Vagina (tissue), 2 donors: ENCODE results near the gene ATP6V1E1. TPM values are rescaled to one million over a fixed set of nuclear protein-coding genes. Genes with fewer than 3 reads are reported as not detected.

Experiments
- DNase-seq, 2 donors: peaks; one replicate each; pipeline ENCODE4 v3.0.0-alpha.2; 2017; ENCODE audit errors: extremely low spot score in 2 of 2
- H3K27ac ChIP-seq: fragments of 200-600 bp; sonication (generic); one replicate; pipeline ENCODE4 v1.5.1; 2019
- H3K27me3 ChIP-seq: fragments of 200-600 bp; sonication (generic); one replicate; pipeline ENCODE4 v1.5.1; 2019
- H3K36me3 ChIP-seq, 2 donors: fragments of 200-600 bp; sonication (generic); one replicate each; pipeline ENCODE4 v1.5.1; 2017 to 2019
- H3K4me1 ChIP-seq: fragments of 200-600 bp; sonication (generic); one replicate; pipeline ENCODE4 v1.5.1; 2019
- H3K4me3 ChIP-seq, 2 donors: fragments of 200-600 bp; sonication (generic); 1 replicate in 1 of 2; 2 replicates in 1 of 2; pipeline ENCODE4 v1.5.1; 2016 to 2019
- H3K9me3 ChIP-seq: fragments of 200-600 bp; sonication (generic); one replicate; pipeline ENCODE4 v1.5.1; 2019
- CTCF ChIP-seq, 3 experiments: fragments of 450-650 bp in 2 of 3; fragments of 200-600 bp in 1 of 3; sonication (generic) in 1 of 3; IDR thresholded peaks; one replicate each; pipeline ENCODE4 v1.5.1; 2017 to 2019; ENCODE audit warnings: antibody characterized with exemption in 3 of 3, mild to moderate bottlenecking in 2 of 3, moderate library complexity in 2 of 3
- POLR2A ChIP-seq, 2 donors: fragments of 450-650 bp; IDR thresholded peaks; one replicate each; pipeline ENCODE4 v1.6.1; 2017; ENCODE audit warnings: antibody characterized with exemption in 2 of 2, mild to moderate bottlenecking in 2 of 2, moderate library complexity in 2 of 2
- POLR2AphosphoS5 ChIP-seq, 2 donors: sonication (generic); formaldehyde crosslinking; IDR thresholded peaks; one replicate each; pipeline ENCODE4 v1.9.0; 2017; ENCODE audit warnings: antibody characterized with exemption in 2 of 2, mild to moderate bottlenecking in 2 of 2, low read depth in 1 of 2; ENCODE audit not compliant: insufficient read depth in 1 of 2
- intact Hi-C: fragments of 100-400 bp; cut with DNase I; formaldehyde crosslinking; loops from one replicate; pipeline ENCODE4 v1.15.1; 2023
- total RNA-seq: library from RNA; depleted of rRNA; stranded (reverse); fragments of >200 nt; gene quantifications from one replicate; pipeline ENCODE4 v1.2.3, GENCODE V29; 2016

Gene ATP6V1E1
- total RNA-seq, 1 donor from 2014 or later, result 88.9 TPM

GRCh38 chr22:17596226-17596625 is 32.3 kb downstream of the ATP6V1E1 start:
- Histone ChIP-seq H3K36me3 (peaks cover 0 to 89% of the 10 kb centered on the region in 2 donors), H3K4me1 (peaks cover under 1% of the 10 kb centered on the region), H3K27me3 (no peaks in the 10 kb centered on the region), H3K4me3 (no peak overlapping the region), H3K9me3 (no peaks in the 10 kb centered on the region), H3K27ac (no peak overlapping the region)
- no peak for DNase-seq
- TF ChIP-seq CTCF (IDR thresholded peaks at IDR 0.05) (no peak), POLR2A (IDR thresholded peaks at IDR 0.05) (no peak), POLR2AphosphoS5 (IDR thresholded peaks at IDR 0.05; ENCODE audit: insufficient read depth in 1 of 2, low read depth in 1 of 2) (no peak)
- intact Hi-C loops, result no loop called here

DNA sequence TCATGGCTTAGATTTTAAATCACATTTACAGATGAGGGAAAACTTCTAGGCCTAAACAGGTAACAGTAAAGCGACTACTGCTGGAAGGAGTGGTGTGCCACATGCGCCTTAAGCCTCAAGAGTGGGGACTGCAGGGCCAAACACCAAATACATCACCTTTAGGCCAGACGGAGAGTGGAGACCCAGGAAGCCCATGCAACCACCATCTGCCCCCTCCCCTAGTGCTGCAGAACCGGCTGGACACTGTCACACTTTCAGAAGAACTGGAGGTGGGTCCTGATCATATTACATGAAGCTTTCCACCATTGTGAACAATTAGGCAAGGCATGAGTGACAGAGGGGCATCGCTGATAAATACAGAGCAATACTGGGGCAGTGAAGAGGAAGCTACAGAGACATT is 36.3 kb downstream of the ATP6V1E1 start:
- H3K4me3 ChIP-seq, result no peak overlapping the region
- H3K36me3 ChIP-seq, result peaks cover 0 to 74% of the 10 kb centered on the region in 2 donors
- TF ChIP-seq POLR2AphosphoS5 (IDR thresholded peaks at IDR 0.05; ENCODE audit: insufficient read depth in 1 of 2, low read depth in 1 of 2), result no peak
- no peak for TF ChIP-seq CTCF (IDR thresholded peaks at IDR 0.05)
- TF ChIP-seq POLR2A (IDR thresholded peaks at IDR 0.05), result no peak
- H3K27me3 ChIP-seq, result no peaks in the 10 kb centered on the region
- DNase-seq, result no peak
- H3K27ac ChIP-seq, result no peak overlapping the region
- no peaks in the 10 kb centered on the region for H3K9me3 ChIP-seq
- intact Hi-C loops, result no loop called here
- H3K4me1 ChIP-seq, result no peaks in the 10 kb centered on the region

GRCh38 chr22:17590586-17590985 is 38.0 kb downstream of the ATP6V1E1 start:
- no peak for DNase-seq
- no peaks in the 10 kb centered on the region for H3K27me3 ChIP-seq
- no peaks in the 10 kb centered on the region for H3K9me3 ChIP-seq
- no peak for TF ChIP-seq CTCF (IDR thresholded peaks at IDR 0.05)
- no peak for TF ChIP-seq POLR2A (IDR thresholded peaks at IDR 0.05)
- TF ChIP-seq POLR2AphosphoS5 (IDR thresholded peaks at IDR 0.05; ENCODE audit: insufficient read depth in 1 of 2, low read depth in 1 of 2), result no peak
- peaks cover 0 to 58% of the 10 kb centered on the region in 2 donors for H3K36me3 ChIP-seq
- H3K4me1 ChIP-seq, result no peaks in the 10 kb centered on the region
- no peak overlapping the region for H3K4me3 ChIP-seq
- no peak overlapping the region for H3K27ac ChIP-seq
- intact Hi-C loops, result no loop called here

- no peak for TF ChIP-seq CTCF (IDR thresholded peaks at IDR 0.05)
- TF ChIP-seq POLR2A (IDR thresholded peaks at IDR 0.05), result no peak
- no peak for TF ChIP-seq POLR2AphosphoS5 (IDR thresholded peaks at IDR 0.05; ENCODE audit: insufficient read depth in 1 of 2, low read depth in 1 of 2)
- H3K4me3 ChIP-seq, result no peak overlapping the region
- peaks cover 0 to 51% of the 10 kb centered on the region in 2 donors for H3K36me3 ChIP-seq
- H3K27ac ChIP-seq, result no peak overlapping the region
- intact Hi-C loops, result no loop called here
- no peaks in the 10 kb centered on the region for H3K4me1 ChIP-seq
- no peaks in the 10 kb centered on the region for H3K27me3 ChIP-seq
- no peak for DNase-seq
- H3K9me3 ChIP-seq, result no peaks in the 10 kb centered on the region
Measured at GRCh38 chr22:17589810-17590375, 38.7 kb downstream of the ATP6V1E1 start.

DNA sequence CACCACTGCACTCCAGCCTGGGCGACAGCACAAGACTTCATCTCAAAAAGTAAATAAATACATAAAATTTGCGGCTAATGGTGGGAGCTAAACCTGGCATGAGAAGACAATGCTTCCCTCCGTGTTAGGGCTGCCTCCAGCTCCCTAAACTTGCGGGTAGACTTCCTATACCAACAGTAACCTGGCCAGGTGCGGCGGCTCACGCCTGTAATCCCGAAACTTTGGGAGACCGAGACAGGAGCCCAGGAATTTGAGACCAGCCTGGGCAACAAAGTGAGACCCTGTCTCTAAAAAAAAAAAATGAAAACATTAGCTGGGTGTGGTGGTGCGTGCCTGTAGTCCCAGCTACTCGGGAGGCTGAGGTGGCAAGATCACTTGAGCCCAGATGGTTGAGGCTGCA is 39.9 kb downstream of the ATP6V1E1 start:
- no peaks in the 10 kb centered on the region for H3K27me3 ChIP-seq
- H3K4me3 ChIP-seq, result no peak overlapping the region
- H3K4me1 ChIP-seq, result no peaks in the 10 kb centered on the region
- H3K27ac ChIP-seq, result no peak overlapping the region
- intact Hi-C loops, result no loop called here
- DNase-seq, result no peak
- no peaks in the 10 kb centered on the region for H3K9me3 ChIP-seq
- TF ChIP-seq POLR2AphosphoS5 (IDR thresholded peaks at IDR 0.05; ENCODE audit: insufficient read depth in 1 of 2, low read depth in 1 of 2) (no peak), POLR2A (IDR thresholded peaks at IDR 0.05) (no peak), CTCF (IDR thresholded peaks at IDR 0.05) (no peak)
- peaks cover 0 to 38% of the 10 kb centered on the region in 2 donors for H3K36me3 ChIP-seq
